ENCODE results near the gene LTBP2.

The LTBP2 gene

DNA sequence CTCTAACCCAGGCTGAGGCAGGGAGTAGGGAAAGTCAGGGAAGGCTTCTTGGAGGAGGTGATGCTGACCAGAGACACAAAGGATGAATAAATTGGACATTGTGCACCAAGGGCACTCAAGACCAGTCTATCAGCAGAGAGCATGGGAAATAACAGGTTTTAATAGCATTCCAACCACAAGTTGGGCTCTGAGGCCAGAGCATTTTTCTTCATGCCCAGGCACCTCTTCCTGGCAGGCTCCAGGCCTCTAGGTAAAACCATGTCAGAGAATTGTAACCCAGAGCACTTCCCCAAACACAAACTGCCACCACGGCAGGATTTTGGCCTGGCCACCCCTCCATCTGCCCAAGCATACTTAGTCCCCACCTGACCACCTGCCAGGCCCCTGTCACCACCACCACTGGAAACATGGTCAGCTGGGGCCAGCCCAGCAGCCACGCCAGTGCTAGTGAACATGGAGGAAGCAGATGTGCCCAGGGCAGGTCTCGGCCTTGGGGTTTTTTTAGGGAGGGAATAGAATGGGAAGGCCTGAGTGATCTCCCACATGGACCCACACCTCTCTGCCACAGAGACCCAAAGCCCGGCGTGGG lies 22.7 kb downstream of the LTBP2 start (continued):
- TF ChIP-seq BCL11B (tag by site-specific recombination; IDR thresholded peaks at IDR 0.05; ENCODE audit: low read depth) (no peak), PRDM1 (tag by site-specific recombination; IDR thresholded peaks at IDR 0.05) (no peak)
- TF ChIP-seq, protein P1, sequence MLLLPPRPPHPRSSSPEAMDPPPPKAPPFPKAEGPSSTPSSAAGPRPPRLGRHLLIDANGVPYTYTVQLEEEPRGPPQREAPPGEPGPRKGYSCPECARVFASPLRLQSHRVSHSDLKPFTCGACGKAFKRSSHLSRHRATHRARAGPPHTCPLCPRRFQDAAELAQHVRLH (tag by site-specific recombination; IDR thresholded peaks at IDR 0.05) = no peak
- TF ChIP-seq, protein P2, sequence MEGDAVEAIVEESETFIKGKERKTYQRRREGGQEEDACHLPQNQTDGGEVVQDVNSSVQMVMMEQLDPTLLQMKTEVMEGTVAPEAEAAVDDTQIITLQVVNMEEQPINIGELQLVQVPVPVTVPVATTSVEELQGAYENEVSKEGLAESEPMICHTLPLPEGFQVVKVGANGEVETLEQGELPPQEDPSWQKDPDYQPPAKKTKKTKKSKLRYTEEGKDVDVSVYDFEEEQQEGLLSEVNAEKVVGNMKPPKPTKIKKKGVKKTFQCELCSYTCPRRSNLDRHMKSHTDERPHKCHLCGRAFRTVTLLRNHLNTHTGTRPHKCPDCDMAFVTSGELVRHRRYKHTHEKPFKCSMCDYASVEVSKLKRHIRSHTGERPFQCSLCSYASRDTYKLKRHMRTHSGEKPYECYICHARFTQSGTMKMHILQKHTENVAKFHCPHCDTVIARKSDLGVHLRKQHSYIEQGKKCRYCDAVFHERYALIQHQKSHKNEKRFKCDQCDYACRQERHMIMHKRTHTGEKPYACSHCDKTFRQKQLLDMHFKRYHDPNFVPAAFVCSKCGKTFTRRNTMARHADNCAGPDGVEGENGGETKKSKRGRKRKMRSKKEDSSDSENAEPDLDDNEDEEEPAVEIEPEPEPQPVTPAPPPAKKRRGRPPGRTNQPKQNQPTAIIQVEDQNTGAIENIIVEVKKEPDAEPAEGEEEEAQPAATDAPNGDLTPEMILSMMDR (tag by site-specific recombination; IDR thresholded peaks at IDR 0.05) = no peak

DNA sequence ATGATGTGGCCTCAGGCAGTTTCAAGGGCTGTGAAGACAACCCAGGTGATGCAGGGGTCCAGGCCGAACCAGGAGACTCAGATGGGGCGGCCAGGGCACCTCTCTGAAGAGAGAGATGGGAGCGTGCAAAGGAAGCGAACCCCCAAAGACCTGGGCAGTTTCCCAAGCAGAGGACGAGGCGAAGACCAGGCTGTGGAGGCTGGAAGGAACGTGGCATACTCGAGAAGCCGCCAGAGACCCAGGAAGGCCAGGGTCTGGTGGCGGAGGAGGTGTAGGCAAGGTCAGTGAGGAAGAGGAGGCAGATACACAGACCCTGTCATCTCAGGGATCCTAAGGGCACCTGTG lies 24.7 kb downstream of the LTBP2 start:
- H3K27ac ChIP-seq (ENCODE audit: extremely low read depth, low read depth, low read length) = no peak overlapping the region
- H3K4me3 ChIP-seq (ENCODE audit: low read depth, low read length) = no peak overlapping the region
- ChIA-PET CTCF (interaction anchor here (1.4 kb wide), 1 partner anchor 14 kb away, joined by 4 read pairs; no protein-coding TSS in a partner anchor), POLR2A (no interaction called here)
- no peaks in the 10 kb centered on the region for H3K4me1 ChIP-seq (ENCODE audit: control insufficient read depth, insufficient read depth, low read length)
- TF ChIP-seq ZNF654 (tag by site-specific recombination; IDR thresholded peaks at IDR 0.05; ENCODE audit: low read depth) = no peak
- TF ChIP-seq, protein P3, sequence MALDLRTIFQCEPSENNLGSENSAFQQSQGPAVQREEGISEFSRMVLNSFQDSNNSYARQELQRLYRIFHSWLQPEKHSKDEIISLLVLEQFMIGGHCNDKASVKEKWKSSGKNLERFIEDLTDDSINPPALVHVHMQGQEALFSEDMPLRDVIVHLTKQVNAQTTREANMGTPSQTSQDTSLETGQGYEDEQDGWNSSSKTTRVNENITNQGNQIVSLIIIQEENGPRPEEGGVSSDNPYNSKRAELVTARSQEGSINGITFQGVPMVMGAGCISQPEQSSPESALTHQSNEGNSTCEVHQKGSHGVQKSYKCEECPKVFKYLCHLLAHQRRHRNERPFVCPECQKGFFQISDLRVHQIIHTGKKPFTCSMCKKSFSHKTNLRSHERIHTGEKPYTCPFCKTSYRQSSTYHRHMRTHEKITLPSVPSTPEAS (tag by site-specific recombination; IDR thresholded peaks at IDR 0.05) = no peak
- TF ChIP-seq, protein P4, sequence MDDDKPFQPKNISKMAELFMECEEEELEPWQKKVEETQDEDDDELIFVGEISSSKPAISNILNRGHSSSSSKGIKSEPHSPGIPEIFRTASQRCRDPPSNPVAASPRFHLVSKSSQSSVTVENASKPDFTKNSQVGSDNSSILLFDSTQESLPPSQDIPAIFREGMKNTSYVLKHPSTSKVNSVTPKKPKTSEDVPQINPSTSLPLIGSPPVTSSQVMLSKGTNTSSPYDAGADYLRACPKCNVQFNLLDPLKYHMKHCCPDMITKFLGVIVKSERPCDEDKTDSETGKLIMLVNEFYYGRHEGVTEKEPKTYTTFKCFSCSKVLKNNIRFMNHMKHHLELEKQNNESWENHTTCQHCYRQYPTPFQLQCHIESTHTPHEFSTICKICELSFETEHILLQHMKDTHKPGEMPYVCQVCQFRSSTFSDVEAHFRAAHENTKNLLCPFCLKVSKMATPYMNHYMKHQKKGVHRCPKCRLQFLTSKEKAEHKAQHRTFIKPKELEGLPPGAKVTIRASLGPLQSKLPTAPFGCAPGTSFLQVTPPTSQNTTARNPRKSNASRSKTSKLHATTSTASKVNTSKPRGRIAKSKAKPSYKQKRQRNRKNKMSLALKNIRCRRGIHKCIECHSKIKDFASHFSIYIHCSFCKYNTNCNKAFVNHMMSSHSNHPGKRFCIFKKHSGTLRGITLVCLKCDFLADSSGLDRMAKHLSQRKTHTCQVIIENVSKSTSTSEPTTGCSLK (tag by site-specific recombination; IDR thresholded peaks at IDR 0.05) = no peak
- TF ChIP-seq ZNF2 (tag by site-specific recombination; IDR thresholded peaks at IDR 0.05) = no peak
- TF ChIP-seq ZNF37A (tag by site-specific recombination; IDR thresholded peaks at IDR 0.05) = no peak
- no peak for TF ChIP-seq ZNF155 (tag by site-specific recombination; IDR thresholded peaks at IDR 0.05)
- TF ChIP-seq, protein P5, sequence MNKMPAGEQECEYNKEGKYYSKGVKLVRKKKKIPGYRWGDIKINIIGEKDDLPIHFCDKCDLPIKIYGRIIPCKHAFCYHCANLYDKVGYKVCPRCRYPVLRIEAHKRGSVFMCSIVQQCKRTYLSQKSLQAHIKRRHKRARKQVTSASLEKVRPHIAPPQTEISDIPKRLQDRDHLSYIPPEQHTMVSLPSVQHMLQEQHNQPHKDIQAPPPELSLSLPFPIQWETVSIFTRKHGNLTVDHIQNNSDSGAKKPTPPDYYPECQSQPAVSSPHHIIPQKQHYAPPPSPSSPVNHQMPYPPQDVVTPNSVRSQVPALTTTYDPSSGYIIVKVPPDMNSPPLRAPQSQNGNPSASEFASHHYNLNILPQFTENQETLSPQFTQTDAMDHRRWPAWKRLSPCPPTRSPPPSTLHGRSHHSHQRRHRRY (tag by site-specific recombination; IDR thresholded peaks at IDR 0.05) = no peak
- TF ChIP-seq ZNF394 (tag by site-specific recombination; IDR thresholded peaks at IDR 0.05; ENCODE audit: borderline replicate concordance) = no peak
- TF ChIP-seq ZNF530 (tag by site-specific recombination; IDR thresholded peaks at IDR 0.05; ENCODE audit: low read depth) = no peak
- no peak for TF ChIP-seq ZNF529 (tag by site-specific recombination; IDR thresholded peaks at IDR 0.05; ENCODE audit: insufficient replicate concordance)
- no peak for TF ChIP-seq ZFP69B (tag by site-specific recombination; IDR thresholded peaks at IDR 0.05)
- TF ChIP-seq, protein P6, sequence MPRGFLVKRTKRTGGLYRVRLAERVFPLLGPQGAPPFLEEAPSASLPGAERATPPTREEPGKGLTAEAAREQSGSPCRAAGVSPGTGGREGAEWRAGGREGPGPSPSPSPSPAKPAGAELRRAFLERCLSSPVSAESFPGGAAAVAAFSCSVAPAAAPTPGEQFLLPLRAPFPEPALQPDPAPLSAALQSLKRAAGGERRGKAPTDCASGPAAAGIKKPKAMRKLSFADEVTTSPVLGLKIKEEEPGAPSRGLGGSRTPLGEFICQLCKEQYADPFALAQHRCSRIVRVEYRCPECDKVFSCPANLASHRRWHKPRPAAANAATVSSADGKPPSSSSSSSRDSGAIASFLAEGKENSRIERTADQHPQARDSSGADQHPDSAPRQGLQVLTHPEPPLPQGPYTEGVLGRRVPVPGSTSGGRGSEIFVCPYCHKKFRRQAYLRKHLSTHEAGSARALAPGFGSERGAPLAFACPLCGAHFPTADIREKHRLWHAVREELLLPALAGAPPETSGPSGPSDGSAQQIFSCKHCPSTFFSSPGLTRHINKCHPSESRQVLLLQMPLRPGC (tag by site-specific recombination; IDR thresholded peaks at IDR 0.05) = no peak
- no peak for TF ChIP-seq ZNF624 (tag by site-specific recombination; IDR thresholded peaks at IDR 0.05)
- TF ChIP-seq KLF9 (tag by site-specific recombination; IDR thresholded peaks at IDR 0.05; ENCODE audit: low read depth) = no peak
- H3K9me3 ChIP-seq (ENCODE audit: control insufficient read depth, insufficient read depth, low read depth, low read length) = no peaks in the 10 kb centered on the region
- no peaks in the 10 kb centered on the region for H3K36me3 ChIP-seq (ENCODE audit: control insufficient read depth in 2 of 2, insufficient read depth in 1 of 2, low read length in 2 of 2)
